H9 (cell line): ENCODE results near the gene ZNF646. TPM values are rescaled to one million over a fixed set of nuclear protein-coding genes. Genes with fewer than 3 reads are reported as not detected.
A peak's percentile ranks its signal among the peaks of the same experiment; 100 is the strongest.

Experiments
- DNase-seq: peaks from one replicate; pipeline ENCODE4 v3.0.0-alpha.2; 2017
- H2AFZ ChIP-seq: one replicate; pipeline ENCODE4 v1.6.1; 2013; ENCODE audit warnings: mild to moderate bottlenecking, low read length, control low read depth, moderate library complexity
- H2AK5ac ChIP-seq: 2 replicates; pipeline ENCODE4 v1.6.1; 2013; ENCODE audit warnings: low read length, control low read depth, mixed read lengths; ENCODE audit not compliant: insufficient read length
- H2BK120ac ChIP-seq: one replicate; pipeline ENCODE4 v1.6.1; 2013; ENCODE audit warnings: low read depth, mild to moderate bottlenecking, low read length, control low read depth, inconsistent platforms; ENCODE audit not compliant: poor library complexity, severe bottlenecking
- H2BK12ac ChIP-seq: 2 replicates; pipeline ENCODE4 v1.6.1; 2013; ENCODE audit warnings: low read length, control low read depth, mixed read lengths, low read depth; ENCODE audit not compliant: insufficient read length
- H2BK15ac ChIP-seq: 2 replicates; pipeline ENCODE4 v1.6.1; 2013; ENCODE audit warnings: low read depth, low read length, control low read depth
- H2BK20ac ChIP-seq: one replicate; pipeline ENCODE4 v1.6.1; 2013; ENCODE audit warnings: low read depth, mild to moderate bottlenecking, low read length, control low read depth, inconsistent platforms; ENCODE audit not compliant: poor library complexity, severe bottlenecking
- H2BK5ac ChIP-seq: 2 replicates; pipeline ENCODE4 v1.6.1; 2013; ENCODE audit warnings: low read length, control low read depth, mixed read lengths; ENCODE audit not compliant: insufficient read length
- H3K14ac ChIP-seq: 2 replicates; pipeline ENCODE4 v1.6.1; 2013; ENCODE audit warnings: low read length, control low read depth; ENCODE audit not compliant: insufficient read depth
- H3K18ac ChIP-seq: 2 replicates; pipeline ENCODE4 v1.6.1; 2013; ENCODE audit warnings: low read depth, mild to moderate bottlenecking, mixed read lengths, low read length, control low read depth; ENCODE audit not compliant: insufficient read length
- H3K23ac ChIP-seq: 2 replicates; pipeline ENCODE4 v1.6.1; 2013; ENCODE audit warnings: low read length, control low read depth, mixed read lengths, low read depth; ENCODE audit not compliant: insufficient read length
- H3K23me2 ChIP-seq: 2 replicates; pipeline ENCODE4 v1.6.1; 2013; ENCODE audit warnings: low read depth, mild to moderate bottlenecking, mixed read lengths, low read length, control low read depth; ENCODE audit not compliant: insufficient read length, poor library complexity, severe bottlenecking
- H3K27ac ChIP-seq: 2 replicates; pipeline ENCODE4 v1.5.1; 2013; ENCODE audit warnings: low read length, control low read depth, mixed read lengths, low read depth; ENCODE audit not compliant: insufficient read length
- H3K27me3 ChIP-seq: 2 replicates; pipeline ENCODE4 v1.6.1; 2013; ENCODE audit warnings: low read length, control low read depth, inconsistent platforms; ENCODE audit not compliant: insufficient read depth
- H3K4ac ChIP-seq: 2 replicates; pipeline ENCODE4 v1.6.1; 2013; ENCODE audit warnings: low read depth, mild to moderate bottlenecking, control low read depth, inconsistent platforms, low read length, moderate library complexity
- H3K4me1 ChIP-seq: 2 replicates; pipeline ENCODE4 v1.6.1; 2013; ENCODE audit warnings: low read length, control low read depth, inconsistent platforms; ENCODE audit not compliant: insufficient read depth
- H3K4me2 ChIP-seq: 2 replicates; pipeline ENCODE4 v1.6.1; 2013; ENCODE audit warnings: low read length, control low read depth, mixed read lengths; ENCODE audit not compliant: insufficient read length, insufficient read depth
- H3K56ac ChIP-seq: 2 replicates; pipeline ENCODE4 v1.6.1; 2013; ENCODE audit warnings: low read depth, mild to moderate bottlenecking, mixed read lengths, low read length, control low read depth; ENCODE audit not compliant: insufficient read length
- H3K79me1 ChIP-seq: 2 replicates; pipeline ENCODE4 v1.6.1; 2013; ENCODE audit warnings: low read depth, mild to moderate bottlenecking, moderate library complexity, low read length, control low read depth, inconsistent platforms; ENCODE audit not compliant: insufficient read depth, poor library complexity, severe bottlenecking
- H3K79me2 ChIP-seq: 2 replicates; pipeline ENCODE4 v1.6.1; 2013; ENCODE audit warnings: low read length, control low read depth, inconsistent platforms; ENCODE audit not compliant: insufficient read depth
- H3K9ac ChIP-seq: 2 replicates; pipeline ENCODE4 v1.6.1; 2013; ENCODE audit warnings: low read length, control low read depth, mixed read lengths; ENCODE audit not compliant: insufficient read length; ENCODE audit errors: extremely low read depth
- H3K9me3 ChIP-seq: one replicate; pipeline ENCODE4 v1.6.1; 2013; ENCODE audit warnings: low read depth, low read length, inconsistent platforms; ENCODE audit not compliant: control insufficient read depth
- H3T11ph ChIP-seq: one replicate; pipeline ENCODE4 v1.6.1; 2013; ENCODE audit warnings: mild to moderate bottlenecking, low read length, control low read depth, inconsistent platforms
- H4K20me1 ChIP-seq: one replicate; pipeline ENCODE4 v1.6.1; 2013; ENCODE audit not compliant: control insufficient read depth, insufficient read length, insufficient read depth
- H4K5ac ChIP-seq: 2 replicates; pipeline ENCODE4 v1.6.1; 2013; ENCODE audit warnings: low read depth, mild to moderate bottlenecking, mixed read lengths, low read length, control low read depth; ENCODE audit not compliant: insufficient read length
- H4K8ac ChIP-seq: replicated peaks from 2 replicates; pipeline ENCODE4 v1.6.1; 2013; ENCODE audit warnings: low read length, control low read depth, mixed read lengths, low read depth; ENCODE audit not compliant: insufficient read length
- H4K91ac ChIP-seq: 2 replicates; pipeline ENCODE4 v1.6.1; 2013; ENCODE audit warnings: low read depth, mild to moderate bottlenecking, moderate library complexity, mixed read lengths, low read length, control low read depth; ENCODE audit not compliant: insufficient read length
- H3K27ac Mint-ChIP-seq, 3 experiments: 2 replicates in 2 of 3; 3 replicates in 1 of 3; pipeline ENCODE4 v1.8.0; 2020 to 2021; ENCODE audit warnings: mixed read lengths in 3 of 3, mild to moderate bottlenecking in 1 of 3, moderate library complexity in 1 of 3
- H3K27me3 Mint-ChIP-seq: 2 replicates; pipeline ENCODE4 v1.8.0; 2021; ENCODE audit warnings: low read depth, mild to moderate bottlenecking, moderate library complexity, mixed read lengths
- H3K36me3 Mint-ChIP-seq, 3 experiments: 2 replicates in 2 of 3; 3 replicates in 1 of 3; pipeline ENCODE4 v1.8.0; 2020 to 2021; ENCODE audit warnings: low read depth in 3 of 3, mixed read lengths in 3 of 3; ENCODE audit not compliant: insufficient read depth in 1 of 3
- H3K4me1 Mint-ChIP-seq, 2 experiments: 2 replicates each; pipeline ENCODE4 v1.8.0; 2020; ENCODE audit warnings: mixed read lengths in 2 of 2
- H3K4me3 Mint-ChIP-seq, 2 experiments: 2 replicates in 1 of 2; 3 replicates in 1 of 2; pipeline ENCODE4 v1.8.0; 2020 to 2021; ENCODE audit warnings: mild to moderate bottlenecking in 2 of 2, mixed read lengths in 2 of 2, moderate library complexity in 1 of 2
- H3K9me3 Mint-ChIP-seq, 2 experiments: 2 replicates in 1 of 2; 3 replicates in 1 of 2; pipeline ENCODE4 v1.8.0; 2020; ENCODE audit warnings: mild to moderate bottlenecking in 2 of 2, mixed read lengths in 2 of 2, moderate library complexity in 1 of 2
- WGBS: extraction: QIAGEN DNeasy Blood & Tissue Kit; methylation state at CpG from one replicate; pipeline ENCODE4 v1.1.7; 2013; ENCODE audit warnings: missing lambda C conversion rate, low lambda C conversion rate, mixed read lengths; ENCODE audit not compliant: insufficient read length; ENCODE audit errors: extremely low coverage; 5-methylcytosine and 5-hydroxymethylcytosine counted together
- total RNA-seq: library from RNA; stranded (reverse); gene quantifications from 2 replicates; pipeline ENCODE4 v1.2.1, GENCODE V29; 2021
- TF ChIP-seq, protein P1 (sequence below): fragments of 200-600 bp; sonication (generic); conservative IDR thresholded peaks from 3 replicates; pipeline ENCODE4 v1.8.0; 2021; ENCODE audit warnings: antibody characterized with exemption, mild to moderate bottlenecking

Gene ZNF646
- total RNA-seq, 1 experiment from 2014 or later: 29.2 TPM

DNA sequence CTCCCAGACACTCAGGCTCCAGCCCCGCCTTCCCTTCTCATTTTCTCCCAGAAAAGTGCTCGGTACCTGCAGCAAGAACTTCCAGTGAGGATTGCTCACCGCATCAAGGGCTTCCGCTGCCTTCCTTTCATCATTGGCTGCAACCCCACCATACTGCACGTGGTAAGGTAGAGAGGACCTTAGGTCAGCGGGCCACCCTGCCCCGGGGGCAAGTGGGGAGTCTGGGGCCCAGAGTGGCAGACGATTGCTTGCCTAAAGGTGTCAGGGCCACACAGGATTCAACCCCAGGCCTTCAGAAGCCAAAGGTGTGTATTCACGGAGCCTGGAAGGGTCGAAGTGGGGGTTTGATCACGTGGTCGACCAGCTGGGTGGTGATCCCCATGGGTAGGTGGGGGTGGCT lies 35.4 kb downstream of the ZNF646 start:
- Mint-ChIP-seq H3K36me3 (peaks cover 19 to 37% (median 31%) of the 10 kb centered on the region in 3 experiments), H3K4me1 (peaks cover 9 to 14% of the 10 kb centered on the region in 2 experiments), H3K9me3 (no peaks in the 10 kb centered on the region; a peak in 2 of 5 replicates), H3K4me3 (peak overlapping the region; percentile 54 to 83), H3K27ac (peak overlapping the region in 1 of 3 experiments; percentile 62; a peak in 1 of 7 replicates), H3K27me3 (no peaks in the 10 kb centered on the region; the same call in 1 of the 2 replicates)
- no CpG with 5 or more reads among the region's 12 CpGs for WGBS
- no peak overlapping the region for H3K56ac ChIP-seq
- H3K27ac ChIP-seq: no peak overlapping the region
- no peaks in the 10 kb centered on the region; the same call in 1 of the 2 replicates for H3K79me2 ChIP-seq
- H4K8ac ChIP-seq: no peak overlapping the region
- H4K20me1 ChIP-seq: no peaks in the 10 kb centered on the region
- peaks cover 8% of the 10 kb centered on the region for H3K23me2 ChIP-seq
- H2AK5ac ChIP-seq: no peak overlapping the region
- no peak overlapping the region for H4K91ac ChIP-seq
- H2BK120ac ChIP-seq: no peak overlapping the region
- no peak overlapping the region for H4K5ac ChIP-seq
- no peak overlapping the region for H3K4ac ChIP-seq
- no peak overlapping the region for H3T11ph ChIP-seq
- H3K14ac ChIP-seq: no peak overlapping the region
- H2BK15ac ChIP-seq: no peak overlapping the region
- H3K18ac ChIP-seq: no peak overlapping the region
- H3K23ac ChIP-seq: no peak overlapping the region
- H2BK12ac ChIP-seq: no peak overlapping the region
- H3K4me1 ChIP-seq: no peaks in the 10 kb centered on the region
- H3K9me3 ChIP-seq: no peaks in the 10 kb centered on the region
- H3K4me2 ChIP-seq: no peak overlapping the region
- no peak overlapping the region for H3K9ac ChIP-seq
- no peaks in the 10 kb centered on the region for H3K79me1 ChIP-seq
- H2BK5ac ChIP-seq: no peak overlapping the region
- TF ChIP-seq, protein P1, sequence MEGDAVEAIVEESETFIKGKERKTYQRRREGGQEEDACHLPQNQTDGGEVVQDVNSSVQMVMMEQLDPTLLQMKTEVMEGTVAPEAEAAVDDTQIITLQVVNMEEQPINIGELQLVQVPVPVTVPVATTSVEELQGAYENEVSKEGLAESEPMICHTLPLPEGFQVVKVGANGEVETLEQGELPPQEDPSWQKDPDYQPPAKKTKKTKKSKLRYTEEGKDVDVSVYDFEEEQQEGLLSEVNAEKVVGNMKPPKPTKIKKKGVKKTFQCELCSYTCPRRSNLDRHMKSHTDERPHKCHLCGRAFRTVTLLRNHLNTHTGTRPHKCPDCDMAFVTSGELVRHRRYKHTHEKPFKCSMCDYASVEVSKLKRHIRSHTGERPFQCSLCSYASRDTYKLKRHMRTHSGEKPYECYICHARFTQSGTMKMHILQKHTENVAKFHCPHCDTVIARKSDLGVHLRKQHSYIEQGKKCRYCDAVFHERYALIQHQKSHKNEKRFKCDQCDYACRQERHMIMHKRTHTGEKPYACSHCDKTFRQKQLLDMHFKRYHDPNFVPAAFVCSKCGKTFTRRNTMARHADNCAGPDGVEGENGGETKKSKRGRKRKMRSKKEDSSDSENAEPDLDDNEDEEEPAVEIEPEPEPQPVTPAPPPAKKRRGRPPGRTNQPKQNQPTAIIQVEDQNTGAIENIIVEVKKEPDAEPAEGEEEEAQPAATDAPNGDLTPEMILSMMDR: no peak
- no peak for DNase-seq
- no peaks in the 10 kb centered on the region; the same call in 1 of the 2 replicates for H3K27me3 ChIP-seq
- H2AFZ ChIP-seq: no peak overlapping the region
- no peak overlapping the region for H2BK20ac ChIP-seq
